Calu3 (cell line): ENCODE measurements around the gene KLHL24. TPM values are rescaled to one million over a fixed set of nuclear protein-coding genes. Genes with fewer than 3 reads are reported as not detected.

ENCODE experiments used
- BruUV-seq: library from RNA; stranded (reverse); fragments of 400-500 nt; replicated peaks from 2 replicates; lab custom pipeline; 2021; lab: Mats Ljungman, UMichigan
- CTCF ChIA-PET: fragments of 300-600 bp; sonication (Branson Sonifier 250); formaldehyde crosslinking; loops from one replicate; lab custom pipeline; 2022; ENCODE audit warnings: antibody characterized with exemption; lab: Charles Lee
- DNase-seq: peaks from one replicate; pipeline ENCODE4 v3.0.0; 2022
- H3K27ac Mint-ChIP-seq: one replicate; pipeline ENCODE4 v1.8.0; 2022; ENCODE audit warnings: mixed read lengths; ENCODE audit not compliant: unreplicated experiment
- H3K27me3 Mint-ChIP-seq: one replicate; pipeline ENCODE4 v1.8.0; 2022; ENCODE audit warnings: mixed read lengths; ENCODE audit not compliant: unreplicated experiment
- H3K36me3 Mint-ChIP-seq: one replicate; pipeline ENCODE4 v1.8.0; 2022; ENCODE audit warnings: mild to moderate bottlenecking, moderate library complexity, mixed read lengths; ENCODE audit not compliant: insufficient read depth, unreplicated experiment
- H3K4me1 Mint-ChIP-seq: one replicate; pipeline ENCODE4 v1.8.0; 2022; ENCODE audit warnings: mild to moderate bottlenecking, low read depth, mixed read lengths; ENCODE audit not compliant: unreplicated experiment
- H3K4me3 Mint-ChIP-seq: one replicate; pipeline ENCODE4 v1.8.0; 2022; ENCODE audit warnings: mild to moderate bottlenecking, low read depth, moderate library complexity, mixed read lengths; ENCODE audit not compliant: unreplicated experiment
- H3K9me3 Mint-ChIP-seq: one replicate; pipeline ENCODE4 v1.8.0; 2022; ENCODE audit warnings: low read depth, mixed read lengths; ENCODE audit not compliant: unreplicated experiment
- CTCF ChIP-seq: fragments of 200-600 bp; IDR thresholded peaks from one replicate; pipeline ENCODE4 v1.8.0; 2022; ENCODE audit warnings: antibody characterized with exemption; ENCODE audit not compliant: unreplicated experiment
- intact Hi-C: fragments of 100-400 bp; cut with micrococcal nuclease; formaldehyde crosslinking; loops from one replicate; pipeline ENCODE4 v1.10.0; 2022; ENCODE audit not compliant: unreplicated experiment
- total RNA-seq: library from RNA; stranded (reverse); gene quantifications from 2 replicates; pipeline ENCODE4 v1.2.3, GENCODE V29; 2022

The KLHL24 gene
- total RNA-seq, 1 experiment from 2014 or later, result 42.7 TPM

GRCh38 chr3:183725387-183725786 is 90.0 kb downstream of the KLHL24 start:
- peaks cover 73% of the 10 kb centered on the region for H3K36me3 Mint-ChIP-seq
- no peak for TF ChIP-seq CTCF
- H3K27me3 Mint-ChIP-seq, result no peaks in the 10 kb centered on the region
- CTCF ChIA-PET, result no interaction called here
- intact Hi-C loops, result no loop called here
- no peak overlapping the region for H3K4me3 Mint-ChIP-seq
- DNase-seq, result no peak
- BruUV-seq, result no TSS peak
- no peaks in the 10 kb centered on the region for H3K4me1 Mint-ChIP-seq
- H3K9me3 Mint-ChIP-seq, result no peaks in the 10 kb centered on the region
- H3K27ac Mint-ChIP-seq, result no peak overlapping the region

- H3K36me3 Mint-ChIP-seq, result peaks cover 62% of the 10 kb centered on the region
- intact Hi-C loops, result no loop called here
- BruUV-seq, result no TSS peak
- DNase-seq, result no peak
- no peaks in the 10 kb centered on the region for H3K4me1 Mint-ChIP-seq
- H3K27ac Mint-ChIP-seq, result no peak overlapping the region
- no peaks in the 10 kb centered on the region for H3K27me3 Mint-ChIP-seq
- H3K4me3 Mint-ChIP-seq, result no peak overlapping the region
- CTCF ChIA-PET, result interaction anchor here (0.7 kb wide), 1 partner anchor 566 kb away, joined by 4 read pairs; no protein-coding TSS in a partner anchor
- no peak for TF ChIP-seq CTCF
- no peaks in the 10 kb centered on the region for H3K9me3 Mint-ChIP-seq
Measured at GRCh38 chr3:183728204-183728603, 92.8 kb downstream of the KLHL24 start.

GRCh38 chr3:183730361-183730760 is 94.9 kb downstream of the KLHL24 start:
- no peak for TF ChIP-seq CTCF
- Mint-ChIP-seq H3K4me3 (no peak overlapping the region), H3K27me3 (no peaks in the 10 kb centered on the region), H3K27ac (no peak overlapping the region), H3K36me3 (peaks cover 56% of the 10 kb centered on the region), H3K4me1 (no peaks in the 10 kb centered on the region), H3K9me3 (no peaks in the 10 kb centered on the region)
- CTCF ChIA-PET, result interaction anchor here (0.7 to 0.8 kb wide), 2 partner anchors 17 to 238 kb away, joined by 4 to 5 read pairs; no protein-coding TSS in a partner anchor
- no TSS peak for BruUV-seq
- no peak for DNase-seq
- intact Hi-C loops, result no loop called here

- no peak overlapping the region for H3K4me3 Mint-ChIP-seq
- BruUV-seq, result no TSS peak
- no peak overlapping the region for H3K27ac Mint-ChIP-seq
- peaks cover 46% of the 10 kb centered on the region for H3K36me3 Mint-ChIP-seq
- TF ChIP-seq CTCF, result no peak
- no peak for DNase-seq
- no peaks in the 10 kb centered on the region for H3K9me3 Mint-ChIP-seq
- H3K4me1 Mint-ChIP-seq, result no peaks in the 10 kb centered on the region
- intact Hi-C loops, result no loop called here
- H3K27me3 Mint-ChIP-seq, result no peaks in the 10 kb centered on the region
- CTCF ChIA-PET, result no interaction called here
Measured at GRCh38 chr3:183731611-183732010, 96.2 kb downstream of the KLHL24 start.
